ENCODE results near the gene CYFIP2.

DNA sequence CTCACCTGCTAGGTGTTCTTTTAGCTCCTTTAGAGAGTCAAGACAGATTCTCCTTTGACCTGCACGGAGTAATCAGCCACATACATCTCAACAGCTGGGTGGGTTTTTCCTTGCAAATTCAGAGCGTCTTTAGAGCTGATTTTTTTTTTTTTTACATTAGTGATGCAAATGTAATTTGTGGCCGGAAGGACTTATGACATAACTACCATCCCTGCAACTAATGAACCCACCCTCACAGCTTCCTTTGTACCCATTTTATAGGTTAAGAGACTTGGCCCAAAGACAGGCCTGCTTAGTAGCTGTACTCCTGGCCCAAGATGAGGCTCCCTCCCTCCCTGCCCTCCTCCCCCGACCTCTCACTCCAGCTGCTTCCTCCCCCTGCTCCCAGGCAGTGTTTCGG lies 124.2 kb downstream of the CYFIP2 start:
- no peak for TF ChIP-seq CTCF (IDR thresholded peaks at IDR 0.05; ENCODE audit: low read length)
- TF ChIP-seq EZH2 (IDR thresholded peaks at IDR 0.05; ENCODE audit: borderline replicate concordance, low read length): no peak
